Measurements from ENCODE around the gene GSTP1.

DNA sequence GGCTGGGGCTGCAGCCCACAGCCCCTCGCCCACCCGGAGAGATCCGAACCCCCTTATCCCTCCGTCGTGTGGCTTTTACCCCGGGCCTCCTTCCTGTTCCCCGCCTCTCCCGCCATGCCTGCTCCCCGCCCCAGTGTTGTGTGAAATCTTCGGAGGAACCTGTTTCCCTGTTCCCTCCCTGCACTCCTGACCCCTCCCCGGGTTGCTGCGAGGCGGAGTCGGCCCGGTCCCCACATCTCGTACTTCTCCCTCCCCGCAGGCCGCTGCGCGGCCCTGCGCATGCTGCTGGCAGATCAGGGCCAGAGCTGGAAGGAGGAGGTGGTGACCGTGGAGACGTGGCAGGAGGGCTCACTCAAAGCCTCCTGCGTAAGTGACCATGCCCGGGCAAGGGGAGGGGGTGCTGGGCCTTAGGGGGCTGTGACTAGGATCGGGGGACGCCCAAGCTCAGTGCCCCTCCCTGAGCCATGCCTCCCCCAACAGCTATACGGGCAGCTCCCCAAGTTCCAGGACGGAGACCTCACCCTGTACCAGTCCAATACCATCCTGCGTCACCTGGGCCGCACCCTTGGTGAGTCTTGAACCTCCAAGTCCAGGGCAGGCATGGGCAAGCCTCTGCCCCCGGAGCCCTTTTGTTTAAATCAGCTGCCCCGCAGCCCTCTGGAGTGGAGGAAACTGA, 731 bp downstream of the GSTP1 start:
- TF ChIP-seq CTCF (IDR thresholded peaks at IDR 0.05), result no peak
- TF ChIP-seq POLR2AphosphoS5 (IDR thresholded peaks at IDR 0.05; ENCODE audit: low read depth, low read length), result no peak
